Nephron progenitor cell (in vitro differentiated cells): ENCODE data around the gene IRF7.

Experiments used
- DNase-seq: peaks from one replicate; pipeline ENCODE4 v3.0.0; 2021
- H3K27ac Mint-ChIP-seq: 2 replicates; pipeline ENCODE4 v1.8.0; 2021; ENCODE audit warnings: mild to moderate bottlenecking, moderate library complexity, mixed read lengths
- H3K27me3 Mint-ChIP-seq: 2 replicates; pipeline ENCODE4 v1.8.0; 2021; ENCODE audit warnings: mild to moderate bottlenecking, low read depth, mixed read lengths; ENCODE audit not compliant: poor library complexity
- H3K36me3 Mint-ChIP-seq: 2 replicates; pipeline ENCODE4 v1.8.0; 2021; ENCODE audit warnings: low read depth, mixed read lengths
- H3K4me1 Mint-ChIP-seq: 2 replicates; pipeline ENCODE4 v1.8.0; 2021; ENCODE audit warnings: mixed read lengths
- H3K4me3 Mint-ChIP-seq: 2 replicates; pipeline ENCODE4 v1.8.0; 2021; ENCODE audit warnings: mild to moderate bottlenecking, moderate library complexity, mixed read lengths
- H3K9me3 Mint-ChIP-seq: 2 replicates; pipeline ENCODE4 v1.8.0; 2021; ENCODE audit warnings: mild to moderate bottlenecking, moderate library complexity, mixed read lengths
- CTCF ChIP-seq: fragments of 200-600 bp; sonication (generic); IDR thresholded peaks from 2 replicates; pipeline ENCODE4 v1.5.0; 2021; ENCODE audit warnings: antibody characterized with exemption

IRF7 gene

GRCh38 chr11:615504-616319 lies at the start of gene IRF7:
Gene IRF7, minus strand, starts transcription at chr11:615950. Its CDS starts 586 bp downstream, at chr11:615364.
- Mint-ChIP-seq H3K36me3 (peaks cover 10% of the 10 kb centered on the region), H3K27me3 (no peaks in the 10 kb centered on the region), H3K27ac (peak within 1 kb of the TSS; percentile 78), H3K4me3 (peak within 1 kb of the TSS; percentile 80), H3K4me1 (peaks cover 33% of the 10 kb centered on the region), H3K9me3 (no peaks in the 10 kb centered on the region)
- no peak for TF ChIP-seq CTCF
- DNase-seq, result peak; percentile 91

GRCh38 chr11:665062-665703 lies 49.4 kb upstream of the IRF7 start:
- Mint-ChIP-seq H3K4me3 (no peak overlapping the region), H3K27me3 (no peaks in the 10 kb centered on the region), H3K9me3 (no peaks in the 10 kb centered on the region), H3K36me3 (peaks cover 37% of the 10 kb centered on the region), H3K27ac (peak overlapping the region; percentile 72), H3K4me1 (no peaks in the 10 kb centered on the region)
- no peak for TF ChIP-seq CTCF
- no peak for DNase-seq

GRCh38 chr11:662689-663274 lies 47.0 kb upstream of the IRF7 start:
- peak; percentile 59 for DNase-seq
- Mint-ChIP-seq H3K9me3 (no peaks in the 10 kb centered on the region), H3K36me3 (peaks cover 33% of the 10 kb centered on the region), H3K27me3 (peaks cover 2% of the 10 kb centered on the region), H3K4me1 (no peaks in the 10 kb centered on the region), H3K4me3 (no peak overlapping the region), H3K27ac (no peak overlapping the region)
- TF ChIP-seq CTCF, result peak; percentile 64

GRCh38 chr11:660681-661444 lies 45.1 kb upstream of the IRF7 start:
- no peak for DNase-seq
- H3K27ac Mint-ChIP-seq, result no peak overlapping the region
- H3K36me3 Mint-ChIP-seq, result peaks cover 25% of the 10 kb centered on the region
- no peak overlapping the region for H3K4me3 Mint-ChIP-seq
- no peaks in the 10 kb centered on the region for H3K4me1 Mint-ChIP-seq
- peaks cover 2% of the 10 kb centered on the region for H3K27me3 Mint-ChIP-seq
- TF ChIP-seq CTCF, result no peak
- no peaks in the 10 kb centered on the region for H3K9me3 Mint-ChIP-seq

- H3K4me3 Mint-ChIP-seq, result no peak overlapping the region
Observed at GRCh38 chr11:660281-660680, 44.5 kb upstream of the IRF7 start.

More at GRCh38 chr11:660281-660680, 44.5 kb upstream of the IRF7 start:
- peaks cover 20% of the 10 kb centered on the region for H3K36me3 Mint-ChIP-seq
- no peak overlapping the region for H3K27ac Mint-ChIP-seq
- no peaks in the 10 kb centered on the region for H3K9me3 Mint-ChIP-seq
- TF ChIP-seq CTCF, result no peak
- no peak for DNase-seq
- no peaks in the 10 kb centered on the region for H3K4me1 Mint-ChIP-seq
- peaks cover 2% of the 10 kb centered on the region for H3K27me3 Mint-ChIP-seq
